Thyroid gland (tissue), 4 donors: Measurements from ENCODE around the gene KRTAP5-1. TPM values are rescaled to one million over a fixed set of nuclear protein-coding genes. Genes with fewer than 3 reads are reported as not detected.

Experiments
- DNase-seq, 2 donors: peaks; one replicate each; pipeline ENCODE4 v3.0.0-alpha.2; 2019
- H3K27ac ChIP-seq, 3 donors: fragments of 200-600 bp; sonication (generic); 1 replicate in 2 of 3; 2 replicates in 1 of 3; pipeline ENCODE4 v1.5.1; 2016 to 2019; ENCODE audit warnings: mild to moderate bottlenecking in 1 of 3, moderate library complexity in 1 of 3
- H3K27me3 ChIP-seq: fragments of 200-600 bp; sonication (generic); one replicate; pipeline ENCODE4 v1.5.1; 2019
- H3K36me3 ChIP-seq, 2 donors: fragments of 200-600 bp; sonication (generic); one replicate each; pipeline ENCODE4 v1.5.1; 2016 to 2019
- H3K4me1 ChIP-seq, 2 donors: fragments of 200-600 bp; sonication (generic); one replicate each; pipeline ENCODE4 v1.5.1; 2017 to 2019
- H3K4me3 ChIP-seq, 3 donors: fragments of 200-600 bp; sonication (generic); replicated peaks in 1 of 3; 1 replicate in 2 of 3; 2 replicates in 1 of 3; pipeline ENCODE4 v1.5.1; 2016; ENCODE audit warnings: mild to moderate bottlenecking in 1 of 3
- H3K9me3 ChIP-seq: fragments of 200-600 bp; sonication (generic); one replicate; pipeline ENCODE4 v1.5.1; 2017
- POLR2A ChIP-seq, 2 donors: fragments of 450-650 bp; IDR thresholded peaks; one replicate each; pipeline ENCODE4 v1.6.1; 2017; ENCODE audit warnings: antibody characterized with exemption in 2 of 2, mild to moderate bottlenecking in 2 of 2, moderate library complexity in 1 of 2
- WGBS, 2 donors: methylation state at CpG; one replicate each; pipeline ENCODE4 v1.1.5; 2017; 5-methylcytosine and 5-hydroxymethylcytosine counted together
- intact Hi-C: fragments of 100-400 bp; cut with DNase I; formaldehyde crosslinking; loops from one replicate; pipeline ENCODE4 v1.15.1; 2023
- total RNA-seq, 4 donors: library from RNA; depleted of rRNA; stranded (reverse); fragments of >200 nt; gene quantifications; one replicate each; pipeline ENCODE4 v1.2.3, GENCODE V29; 2016
- TF ChIP-seq, protein P1 (sequence below), 6 experiments: fragments of 200-600 bp in 3 of 6; fragments of 450-650 bp in 3 of 6; sonication (generic) in 3 of 6; IDR thresholded peaks; one replicate each; pipeline ENCODE4 v1.5.1; 2016 to 2019; ENCODE audit warnings: antibody characterized with exemption in 6 of 6, mild to moderate bottlenecking in 2 of 6, inconsistent platforms in 1 of 6, moderate library complexity in 1 of 6

KRTAP5-1 gene
- total RNA-seq, 4 donors from 2014 or later = not detected

DNA sequence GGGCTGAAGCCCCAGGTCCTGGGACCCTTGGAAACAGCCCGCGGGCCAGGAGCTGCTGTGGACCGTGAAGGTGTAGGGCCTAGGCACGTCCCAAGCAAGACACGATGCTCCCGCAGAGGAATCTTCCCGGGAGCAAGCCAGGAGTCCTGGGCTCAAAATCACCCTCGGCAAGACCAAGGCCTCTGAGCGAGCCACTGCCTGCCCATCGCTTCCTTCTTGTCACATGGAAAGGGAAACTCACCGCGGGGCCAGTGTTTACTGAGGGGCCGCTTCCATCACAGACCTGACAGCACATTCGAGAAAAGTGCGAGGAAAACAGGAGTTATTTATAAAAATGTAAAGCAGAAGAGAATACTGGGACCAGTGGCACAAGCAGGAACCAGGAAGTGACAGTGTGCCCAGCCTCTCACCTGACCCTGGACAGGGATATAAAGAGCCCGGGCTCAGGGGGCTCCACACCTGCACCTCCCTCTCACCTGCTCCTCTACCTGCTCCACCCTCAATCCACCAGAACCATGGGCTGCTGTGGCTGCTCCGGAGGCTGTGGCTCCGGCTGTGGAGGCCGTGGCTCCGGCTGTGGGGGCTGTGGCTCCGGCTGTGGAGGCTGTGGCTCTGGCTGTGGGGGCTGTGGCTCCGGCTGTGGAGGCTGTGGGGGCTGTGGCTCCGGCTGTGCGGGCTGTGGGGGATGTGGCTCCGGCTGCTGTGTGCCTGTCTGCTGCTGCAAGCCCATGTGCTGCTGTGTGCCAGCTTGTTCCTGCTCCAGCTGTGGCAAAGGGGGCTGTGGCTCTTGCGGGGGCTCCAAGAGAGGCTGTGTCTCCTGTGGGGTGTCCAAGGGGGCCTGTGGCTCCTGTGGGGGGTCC lies 44.5 kb upstream of the KRTAP5-1 start, which contains the start of gene KRTAP5-5:
TSS of gene KRTAP5-5 (plus strand) at position 450 of the 860 bp plus-strand sequence. CDS start at position 516, 66 bp downstream.
- Histone ChIP-seq H3K4me3 (no peak within 1 kb of the TSS), H3K27ac (no peak within 1 kb of the TSS), H3K27me3 (peaks cover 4% of the 10 kb centered on the region), H3K36me3 (no peaks in the 10 kb centered on the region), H3K9me3 (no peaks in the 10 kb centered on the region), H3K4me1 (no peaks in the 10 kb centered on the region)
- WGBS, 2 donors = 68 to 78% methylated on average over 14 to 15 of the region's 26 CpGs
- DNase-seq = no peak
- intact Hi-C loops = loop anchor here (10.0 kb wide), 1 partner anchor 85 kb away; no protein-coding TSS in a partner anchor
- TF ChIP-seq POLR2A (IDR thresholded peaks at IDR 0.05) = no peak
- TF ChIP-seq, protein P1, sequence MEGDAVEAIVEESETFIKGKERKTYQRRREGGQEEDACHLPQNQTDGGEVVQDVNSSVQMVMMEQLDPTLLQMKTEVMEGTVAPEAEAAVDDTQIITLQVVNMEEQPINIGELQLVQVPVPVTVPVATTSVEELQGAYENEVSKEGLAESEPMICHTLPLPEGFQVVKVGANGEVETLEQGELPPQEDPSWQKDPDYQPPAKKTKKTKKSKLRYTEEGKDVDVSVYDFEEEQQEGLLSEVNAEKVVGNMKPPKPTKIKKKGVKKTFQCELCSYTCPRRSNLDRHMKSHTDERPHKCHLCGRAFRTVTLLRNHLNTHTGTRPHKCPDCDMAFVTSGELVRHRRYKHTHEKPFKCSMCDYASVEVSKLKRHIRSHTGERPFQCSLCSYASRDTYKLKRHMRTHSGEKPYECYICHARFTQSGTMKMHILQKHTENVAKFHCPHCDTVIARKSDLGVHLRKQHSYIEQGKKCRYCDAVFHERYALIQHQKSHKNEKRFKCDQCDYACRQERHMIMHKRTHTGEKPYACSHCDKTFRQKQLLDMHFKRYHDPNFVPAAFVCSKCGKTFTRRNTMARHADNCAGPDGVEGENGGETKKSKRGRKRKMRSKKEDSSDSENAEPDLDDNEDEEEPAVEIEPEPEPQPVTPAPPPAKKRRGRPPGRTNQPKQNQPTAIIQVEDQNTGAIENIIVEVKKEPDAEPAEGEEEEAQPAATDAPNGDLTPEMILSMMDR (IDR thresholded peaks at IDR 0.05) = no peak

DNA sequence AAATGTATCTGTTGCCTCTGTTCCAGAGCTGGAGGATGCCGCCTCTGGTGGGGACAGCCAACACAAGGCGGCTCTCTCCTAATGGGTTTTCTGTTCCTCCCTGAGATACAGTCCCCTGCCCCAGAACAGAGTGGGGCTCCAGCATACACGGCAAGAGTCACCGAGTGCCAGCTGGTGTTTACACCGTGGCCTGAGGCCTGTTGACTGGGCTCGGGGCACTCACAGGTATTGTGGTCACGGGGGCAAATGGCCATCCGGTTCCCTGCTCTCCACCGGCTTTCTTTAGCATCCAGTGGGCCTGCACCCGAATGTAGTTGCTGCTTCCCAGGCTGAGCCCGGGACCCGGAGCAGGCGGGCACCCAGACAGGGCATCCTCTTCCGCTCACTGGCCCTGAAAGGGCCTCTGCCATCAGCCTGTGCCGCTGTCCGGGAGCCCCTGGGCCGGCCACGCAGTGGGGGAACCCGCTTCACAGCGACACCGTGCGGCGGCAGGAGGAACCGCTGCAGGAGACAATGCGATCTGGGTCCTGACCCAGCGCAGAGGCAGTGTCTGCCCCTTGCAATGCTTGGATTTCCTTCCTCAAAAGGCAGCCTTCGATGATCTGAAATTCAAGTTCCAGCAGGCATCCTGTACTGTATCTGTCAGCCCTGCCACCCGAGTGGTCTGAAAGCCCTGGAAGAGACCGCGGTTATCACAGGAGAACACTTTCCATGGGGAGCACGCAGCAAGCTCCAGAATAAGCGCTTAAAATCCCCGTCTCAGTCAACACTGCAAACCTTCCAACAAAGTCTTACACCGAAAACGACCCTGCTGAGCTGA lies 43.6 kb upstream of the KRTAP5-1 start:
- 57 to 74% methylated on average over 5 to 17 of the region's 35 CpGs for WGBS, 2 donors
- TF ChIP-seq, protein P1 (IDR thresholded peaks at IDR 0.05) = peak; percentile 50 to 88 (median 72)
- TF ChIP-seq POLR2A (IDR thresholded peaks at IDR 0.05) = no peak
- no peaks in the 10 kb centered on the region for H3K9me3 ChIP-seq
- H3K27me3 ChIP-seq = peaks cover 4% of the 10 kb centered on the region
- no peaks in the 10 kb centered on the region for H3K4me1 ChIP-seq
- no peaks in the 10 kb centered on the region for H3K36me3 ChIP-seq
- no peak overlapping the region for H3K4me3 ChIP-seq
- intact Hi-C loops = loop anchor here (10.0 kb wide), 1 partner anchor 84 kb away; no protein-coding TSS in a partner anchor
- no peak overlapping the region for H3K27ac ChIP-seq
- DNase-seq = peak; percentile 45 to 46

DNA sequence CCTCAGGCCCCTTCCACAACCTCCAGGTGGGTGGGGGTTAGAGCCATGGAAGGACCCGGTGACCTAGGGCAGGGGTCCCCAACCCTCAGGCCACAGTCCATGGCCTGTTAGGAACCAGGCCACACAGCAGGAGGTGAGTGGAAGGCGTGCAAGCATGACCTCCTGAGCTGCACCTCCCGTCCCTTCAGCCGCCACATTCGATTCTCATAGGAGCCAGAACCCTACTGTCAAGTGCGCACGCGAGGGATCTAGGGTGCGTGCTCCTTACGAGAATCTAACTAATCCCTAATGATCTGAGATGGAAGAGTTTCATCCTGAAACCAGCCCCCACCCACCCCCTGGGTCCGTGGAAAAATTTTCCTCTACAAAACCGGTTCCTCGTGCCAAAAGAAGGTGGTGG lies 40.5 kb upstream of the KRTAP5-1 start:
- TF ChIP-seq, protein P1 (IDR thresholded peaks at IDR 0.05) = no peak
- H3K27me3 ChIP-seq = no peaks in the 10 kb centered on the region
- no peaks in the 10 kb centered on the region for H3K9me3 ChIP-seq
- intact Hi-C loops = loop anchor here (10.0 kb wide), 1 partner anchor 81 kb away; no protein-coding TSS in a partner anchor
- DNase-seq = no peak
- H3K27ac ChIP-seq = no peak overlapping the region
- no peak overlapping the region for H3K4me3 ChIP-seq
- 78 to 80% methylated on average over 10 to 13 of the region's 13 CpGs for WGBS, 2 donors
- no peaks in the 10 kb centered on the region for H3K4me1 ChIP-seq
- no peaks in the 10 kb centered on the region for H3K36me3 ChIP-seq

GRCh38 chr11:1624621-1625020 lies 39.5 kb upstream of the KRTAP5-1 start:
- H3K4me3 ChIP-seq = no peak overlapping the region
- no peak overlapping the region for H3K27ac ChIP-seq
- no peak for DNase-seq
- intact Hi-C loops = loop anchor here (10.0 kb wide), 1 partner anchor 80 kb away; no protein-coding TSS in a partner anchor
- no peaks in the 10 kb centered on the region for H3K4me1 ChIP-seq
- no peaks in the 10 kb centered on the region for H3K36me3 ChIP-seq
- TF ChIP-seq, protein P1 (IDR thresholded peaks at IDR 0.05) = no peak
- no peaks in the 10 kb centered on the region for H3K27me3 ChIP-seq
- H3K9me3 ChIP-seq = no peaks in the 10 kb centered on the region
- 76 to 80% methylated on average over 16 of the region's 16 CpGs for WGBS, 2 donors
